Loucy (cell line): ENCODE measurements around the gene KIAA1549.
"Not testable (repeated sequence)": the region's sequence is repeated elsewhere in the genome, so short reads cannot be mapped to it uniquely, and the experiment has no call there.

ENCODE experiments used
- H2AFZ ChIP-seq: fragments of 200-600 bp; sonication (generic); 2 replicates; pipeline ENCODE4 v1.6.0; 2016; ENCODE audit warnings: antibody characterized with exemption, mild to moderate bottlenecking, low read length, moderate library complexity
- H3F3A ChIP-seq: fragments of 200-600 bp; 2 replicates; pipeline ENCODE4 v1.6.0; 2016; ENCODE audit warnings: antibody characterized with exemption, low read depth, mild to moderate bottlenecking
- H3K27me3 ChIP-seq: fragments of 200-600 bp; sonication (generic); 2 replicates; pipeline ENCODE4 v1.6.1; 2014; ENCODE audit warnings: low read length, mild to moderate bottlenecking; ENCODE audit not compliant: insufficient read depth, poor library complexity, severe bottlenecking
- H3K36me3 ChIP-seq: fragments of 200-600 bp; sonication (generic); 2 replicates; pipeline ENCODE4 v1.6.1; 2016; ENCODE audit warnings: low read length; ENCODE audit not compliant: insufficient read depth
- H3K4me1 ChIP-seq: fragments of 200-600 bp; sonication (generic); 2 replicates; pipeline ENCODE4 v1.5.1; 2014; ENCODE audit warnings: low read length, mild to moderate bottlenecking; ENCODE audit not compliant: insufficient read depth, poor library complexity, severe bottlenecking
- H3K4me2 ChIP-seq: fragments of 200-600 bp; sonication (generic); 2 replicates; pipeline ENCODE4 v1.6.0; 2014; ENCODE audit warnings: antibody characterized with exemption, low read length, low read depth, mild to moderate bottlenecking; ENCODE audit not compliant: poor library complexity, severe bottlenecking
- H3K4me3 ChIP-seq: fragments of 200-600 bp; sonication (generic); 2 replicates; pipeline ENCODE4 v1.5.1; 2014; ENCODE audit warnings: low read length, mild to moderate bottlenecking, mixed read lengths; ENCODE audit not compliant: poor library complexity, severe bottlenecking
- H3K79me2 ChIP-seq: fragments of 200-600 bp; sonication (generic); 2 replicates; pipeline ENCODE4 v1.6.1; 2014; ENCODE audit warnings: low read length; ENCODE audit not compliant: insufficient read depth
- H3K9ac ChIP-seq: fragments of 200-600 bp; sonication (generic); 2 replicates; pipeline ENCODE4 v1.6.0; 2014; ENCODE audit warnings: mild to moderate bottlenecking, low read depth, low read length, moderate library complexity; ENCODE audit not compliant: poor library complexity, severe bottlenecking
- H3K9me2 ChIP-seq: fragments of 200-600 bp; sonication (generic); replicated peaks from 2 replicates; pipeline ENCODE4 v1.6.1; 2016; ENCODE audit warnings: low read depth, low read length, mixed read lengths
- H3K9me3 ChIP-seq: fragments of 200-600 bp; sonication (generic); 2 replicates; pipeline ENCODE4 v1.6.1; 2014; ENCODE audit warnings: mild to moderate bottlenecking, antibody characterized with exemption, low read length, low read depth; ENCODE audit not compliant: insufficient read depth
- H4K20me1 ChIP-seq: fragments of 200-600 bp; sonication (generic); 2 replicates; pipeline ENCODE4 v1.6.0; 2014; ENCODE audit warnings: antibody characterized with exemption, low read length, mild to moderate bottlenecking; ENCODE audit not compliant: insufficient read depth, poor library complexity, severe bottlenecking
- CTCF ChIP-seq: fragments of 200-600 bp; sonication (generic); conservative IDR thresholded peaks from 2 replicates; pipeline ENCODE4 v1.5.1; 2014; ENCODE audit warnings: mild to moderate bottlenecking, antibody characterized with exemption, low read length
- EZH2phosphoT487 ChIP-seq: fragments of 200-600 bp; IDR thresholded peaks from 2 replicates; pipeline ENCODE4 v1.6.1; 2018; ENCODE audit warnings: antibody characterized with exemption, mild to moderate bottlenecking, moderate library complexity, borderline replicate concordance

The KIAA1549 gene

GRCh38 chr7:138979226-138979979 lies 1.8 kb downstream of the KIAA1549 start:
- H2AFZ ChIP-seq, result no peak overlapping the region

GRCh38 chr7:138978541-138979184 lies 2.5 kb downstream of the KIAA1549 start:
- no peaks in the 10 kb centered on the region for H4K20me1 ChIP-seq
- H3K27me3 ChIP-seq, result no peaks in the 10 kb centered on the region
- peaks cover 69% of the 10 kb centered on the region for H3K4me1 ChIP-seq
- H3K9me3 ChIP-seq, result no peaks in the 10 kb centered on the region
- peak overlapping the region; percentile 99 for H3K4me3 ChIP-seq
- no peak overlapping the region for H2AFZ ChIP-seq
- H3K9me2 ChIP-seq, result no peaks in the 10 kb centered on the region
- no peaks in the 10 kb centered on the region for H3K36me3 ChIP-seq
- TF ChIP-seq CTCF (no peak), EZH2phosphoT487 (no peak)
- peak overlapping the region; percentile 80 for H3K4me2 ChIP-seq
- H3F3A ChIP-seq, result no peaks in the 10 kb centered on the region
- H3K9ac ChIP-seq, result peak overlapping the region; percentile 66
- peaks cover 71% of the 10 kb centered on the region for H3K79me2 ChIP-seq

More at GRCh38 chr7:138979226-138979979, 1.8 kb downstream of the KIAA1549 start:
- peak overlapping the region; percentile 99 for H3K4me3 ChIP-seq
- no peaks in the 10 kb centered on the region for H3K27me3 ChIP-seq
- no peaks in the 10 kb centered on the region for H3K9me2 ChIP-seq
- H3K4me1 ChIP-seq, result peaks cover 65% of the 10 kb centered on the region
- no peaks in the 10 kb centered on the region for H3K9me3 ChIP-seq
- no peaks in the 10 kb centered on the region for H4K20me1 ChIP-seq
- H3F3A ChIP-seq, result no peaks in the 10 kb centered on the region; the same call in 1 of the 2 replicates
- H3K4me2 ChIP-seq, result peak overlapping the region; percentile 80
- peaks cover 63% of the 10 kb centered on the region for H3K79me2 ChIP-seq
- no peaks in the 10 kb centered on the region for H3K36me3 ChIP-seq
- no peak for TF ChIP-seq EZH2phosphoT487
- TF ChIP-seq CTCF, result peak; percentile 31; the same call in 1 of the 2 replicates
- peak overlapping the region; percentile 87 for H3K9ac ChIP-seq

- not testable (repeated sequence) for H3K9me3 ChIP-seq, H3K36me3 ChIP-seq, H3K9me2 ChIP-seq, H4K20me1 ChIP-seq, H2AFZ ChIP-seq, H3K27me3 ChIP-seq, H3F3A ChIP-seq
- peak overlapping the region; percentile 59 for H3K9ac ChIP-seq
- H3K79me2 ChIP-seq, result peaks cover 95% of the 10 kb centered on the region
- peak overlapping the region; percentile 80 for H3K4me2 ChIP-seq
- peak overlapping the region; percentile 63 for H3K4me3 ChIP-seq
- peaks cover 67% of the 10 kb centered on the region for H3K4me1 ChIP-seq
Measured at GRCh38 chr7:138976161-138976560, 5.0 kb downstream of the KIAA1549 start.
